Measurements from ENCODE around the gene WDR4. TPM values are rescaled to one million over a fixed set of nuclear protein-coding genes. Genes with fewer than 3 reads are reported as not detected.
"Not testable (repeated sequence)": the region's sequence is repeated elsewhere in the genome, so short reads cannot be mapped to it uniquely, and the experiment has no call there.

WDR4 gene
- total RNA-seq, 1 donor from 2014 or later = 4.5 TPM

GRCh38 chr21:42801616-42802015 lies 77.7 kb downstream of the WDR4 start:
- ATAC-seq (ENCODE audit: poor library complexity); DNase-seq; intact Hi-C loops (cut with DNase I): not testable (repeated sequence)

- ATAC-seq (ENCODE audit: poor library complexity) (no peak), DNase-seq (no peak)
- intact Hi-C loops (cut with DNase I) = no loop called here
Observed at GRCh38 chr21:42799948-42800347, 79.4 kb downstream of the WDR4 start.

GRCh38 chr21:42799516-42799915 lies 79.8 kb downstream of the WDR4 start:
- intact Hi-C loops (cut with DNase I) = no loop called here
- DNase-seq = no peak
- ATAC-seq (ENCODE audit: poor library complexity) = no peak

Other genes with a start within 250 kb of the WDR4 start
- gene PDE9A, start 225.9 kb downstream of the WDR4 start, total RNA-seq = 3.3 TPM
- 56.6 TPM for gene NDUFV3, start 13.8 kb upstream of the WDR4 start, total RNA-seq
- gene ERVH48-1, start 46.1 kb upstream of the WDR4 start, total RNA-seq = not detected
- gene PKNOX1, start 95.0 kb upstream of the WDR4 start, total RNA-seq = 6.7 TPM
- 6.2 TPM for gene CBS, start 196.3 kb upstream of the WDR4 start, total RNA-seq
- 6.5 TPM for gene U2AF1, start 228.0 kb upstream of the WDR4 start, total RNA-seq